Activated T-cell treated with anti-CD3 and anti-CD28 coated beads, Interleukin-2, amount 50 U/mL, for 72 hours (primary cell): ENCODE measurements around the gene SPTBN1. TPM values are rescaled to one million over a fixed set of nuclear protein-coding genes. Genes with fewer than 3 reads are reported as not detected.

Source experiments
- ATAC-seq, 2 donors: fragments of 150-1000 bp; cut with Tn5 transposase; replicated peaks in 1 of 2; 2 replicates each; pipeline ENCODE4 v1.10.0; 2021; ENCODE audit warnings: moderate library complexity in 2 of 2, mild to moderate bottlenecking in 1 of 2
- DNase-seq, 2 donors: peaks; one replicate each; pipeline ENCODE4 v3.0.0; 2021 to 2022; ENCODE audit warnings: mixed read lengths in 1 of 2
- H3K27ac Mint-ChIP-seq: one replicate; pipeline ENCODE4 v1.8.0; 2022; ENCODE audit warnings: mild to moderate bottlenecking, moderate library complexity, mixed read lengths
- H3K27me3 Mint-ChIP-seq: one replicate; pipeline ENCODE4 v1.8.0; 2022; ENCODE audit warnings: low read depth, mixed read lengths
- H3K36me3 Mint-ChIP-seq, 2 donors: one replicate each; pipeline ENCODE4 v1.8.0; 2022; ENCODE audit warnings: mixed read lengths in 2 of 2, mild to moderate bottlenecking in 1 of 2; ENCODE audit not compliant: insufficient read depth in 2 of 2
- H3K4me1 Mint-ChIP-seq: one replicate; pipeline ENCODE4 v1.8.0; 2022; ENCODE audit warnings: low read depth, mixed read lengths
- H3K4me3 Mint-ChIP-seq, 2 donors: one replicate each; pipeline ENCODE4 v1.8.0; 2022; ENCODE audit warnings: mild to moderate bottlenecking in 2 of 2, mixed read lengths in 2 of 2, moderate library complexity in 2 of 2
- H3K9me3 Mint-ChIP-seq, 2 donors: one replicate each; pipeline ENCODE4 v1.8.0; 2022; ENCODE audit warnings: mixed read lengths in 2 of 2
- total RNA-seq, 2 donors: library from RNA; stranded (reverse); gene quantifications; one replicate each; pipeline ENCODE4 v1.2.3, GENCODE V29; 2022

The SPTBN1 gene
- total RNA-seq, 2 donors from 2014 or later, result 120 to 136 TPM

DNA sequence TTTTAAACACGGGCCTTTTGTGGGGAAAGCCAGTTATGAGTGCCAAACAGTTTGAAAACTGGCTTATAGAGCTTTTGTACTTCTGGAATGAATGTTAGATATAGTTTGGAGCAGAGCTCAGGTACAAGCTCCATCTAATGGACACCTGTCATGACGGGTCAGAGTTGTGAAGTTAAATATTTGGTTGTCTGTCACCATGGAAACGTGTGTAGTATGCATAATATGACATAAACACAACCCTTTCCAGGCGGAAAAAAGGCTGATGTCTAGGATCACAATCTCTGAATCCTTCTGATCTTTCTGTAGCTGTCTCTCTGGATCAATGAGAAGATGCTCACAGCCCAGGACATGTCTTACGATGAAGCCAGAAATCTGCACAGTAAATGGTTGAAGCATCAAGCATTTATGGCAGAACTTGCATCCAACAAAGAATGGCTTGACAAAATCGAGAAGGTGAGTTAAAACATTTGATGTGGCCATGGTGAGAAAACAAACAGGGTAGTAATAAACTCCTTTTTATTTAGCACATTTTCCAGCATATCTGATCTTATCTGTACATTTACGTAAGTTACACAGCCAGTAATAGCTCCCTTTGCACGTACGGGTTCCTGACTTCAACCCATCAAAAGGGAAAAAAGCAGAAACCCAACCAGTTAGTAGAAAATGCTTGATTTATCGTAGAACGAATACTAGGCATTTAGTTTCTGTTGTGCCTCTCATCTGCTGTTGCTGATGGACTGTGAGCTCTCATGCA, 186.7 kb downstream of the SPTBN1 start:
- Mint-ChIP-seq H3K4me3 (no peak overlapping the region), H3K4me1 (peaks cover 9% of the 10 kb centered on the region), H3K36me3 (peaks cover 5 to 33% of the 10 kb centered on the region in 2 donors), H3K9me3 (no peaks in the 10 kb centered on the region), H3K27ac (peak overlapping the region; percentile 36), H3K27me3 (no peaks in the 10 kb centered on the region)
- ATAC-seq (no peak), DNase-seq (no peak)

DNA sequence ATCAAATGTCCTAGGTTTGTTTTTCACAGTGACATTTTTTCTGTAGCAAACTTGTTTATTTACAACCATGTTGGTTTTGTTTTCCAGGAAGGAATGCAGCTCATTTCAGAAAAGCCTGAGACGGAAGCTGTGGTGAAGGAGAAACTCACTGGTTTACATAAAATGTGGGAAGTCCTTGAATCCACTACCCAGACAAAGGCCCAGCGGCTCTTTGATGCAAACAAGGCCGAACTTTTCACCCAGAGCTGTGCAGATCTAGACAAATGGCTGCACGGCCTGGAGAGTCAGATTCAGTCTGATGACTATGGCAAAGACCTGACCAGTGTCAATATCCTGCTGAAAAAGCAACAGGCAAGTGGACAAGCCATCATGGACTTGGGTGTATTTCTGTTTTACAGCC, 188.1 kb downstream of the SPTBN1 start:
- Mint-ChIP-seq H3K9me3 (no peaks in the 10 kb centered on the region), H3K4me3 (no peak overlapping the region), H3K36me3 (peaks cover 10 to 38% of the 10 kb centered on the region in 2 donors), H3K27me3 (no peaks in the 10 kb centered on the region), H3K4me1 (peaks cover 9% of the 10 kb centered on the region), H3K27ac (no peak overlapping the region)
- DNase-seq (no peak), ATAC-seq (no peak)

DNA sequence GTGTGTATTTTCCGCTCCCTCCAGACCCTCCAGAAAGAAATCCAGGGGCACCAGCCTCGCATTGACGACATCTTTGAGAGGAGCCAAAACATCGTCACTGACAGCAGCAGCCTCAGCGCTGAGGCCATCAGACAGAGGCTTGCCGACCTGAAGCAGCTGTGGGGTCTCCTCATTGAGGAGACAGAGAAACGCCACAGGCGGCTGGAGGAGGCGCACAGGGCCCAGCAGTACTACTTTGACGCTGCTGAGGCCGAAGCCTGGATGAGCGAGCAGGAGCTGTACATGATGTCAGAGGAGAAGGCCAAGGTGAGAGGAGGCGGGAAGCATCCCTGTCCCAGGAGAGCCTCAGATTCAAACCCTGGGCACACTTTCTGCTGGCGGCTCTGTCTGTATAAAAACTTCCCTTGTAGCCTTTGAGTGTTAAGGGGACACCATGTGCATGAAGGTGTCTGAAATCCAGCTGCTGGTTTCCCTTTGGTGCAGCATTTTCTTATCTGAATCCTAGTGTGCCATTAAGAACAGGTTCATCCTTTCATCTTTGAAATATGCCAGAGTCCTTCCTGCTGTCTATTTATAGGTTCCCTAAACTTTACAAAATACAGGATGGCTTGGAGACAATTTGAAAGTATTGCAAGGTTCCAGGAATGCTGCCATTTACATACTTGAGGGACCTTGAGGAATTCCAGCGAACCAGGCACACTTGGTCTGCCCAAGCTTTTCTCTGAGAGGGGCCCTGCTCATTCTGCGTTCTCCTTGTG, 190.2 kb downstream of the SPTBN1 start:
- Mint-ChIP-seq H3K4me3 (no peak overlapping the region), H3K27ac (no peak overlapping the region), H3K27me3 (no peaks in the 10 kb centered on the region), H3K36me3 (peaks cover 10 to 36% of the 10 kb centered on the region in 2 donors), H3K4me1 (peaks cover 9% of the 10 kb centered on the region), H3K9me3 (no peaks in the 10 kb centered on the region)
- no peak for ATAC-seq
- DNase-seq, result no peak

DNA sequence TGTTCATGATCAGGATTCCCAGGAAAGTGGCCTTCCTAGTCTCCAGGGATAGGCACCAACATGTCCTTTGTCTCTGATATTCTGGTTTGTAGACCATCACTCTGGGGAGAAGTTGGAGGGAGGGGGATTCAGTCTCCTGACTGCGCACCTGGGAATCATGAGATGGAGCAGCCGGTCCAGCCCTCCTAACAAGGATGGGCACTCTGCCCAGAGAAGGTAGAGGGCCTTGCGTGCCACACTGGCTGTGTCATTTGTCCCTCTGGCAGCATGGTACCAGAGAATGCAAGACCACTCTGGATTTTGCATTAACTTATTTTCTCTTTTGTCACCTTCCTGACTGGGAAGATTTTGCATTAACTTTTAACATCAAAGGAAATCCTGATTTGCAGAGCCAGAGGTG, 192.1 kb downstream of the SPTBN1 start:
- peaks cover 8 to 35% of the 10 kb centered on the region in 2 donors for H3K36me3 Mint-ChIP-seq
- no peak overlapping the region for H3K27ac Mint-ChIP-seq
- H3K27me3 Mint-ChIP-seq, result no peaks in the 10 kb centered on the region
- DNase-seq (no peak), ATAC-seq (no peak)
- H3K9me3 Mint-ChIP-seq, result no peaks in the 10 kb centered on the region
- no peak overlapping the region for H3K4me3 Mint-ChIP-seq
- peaks cover 11% of the 10 kb centered on the region for H3K4me1 Mint-ChIP-seq

DNA sequence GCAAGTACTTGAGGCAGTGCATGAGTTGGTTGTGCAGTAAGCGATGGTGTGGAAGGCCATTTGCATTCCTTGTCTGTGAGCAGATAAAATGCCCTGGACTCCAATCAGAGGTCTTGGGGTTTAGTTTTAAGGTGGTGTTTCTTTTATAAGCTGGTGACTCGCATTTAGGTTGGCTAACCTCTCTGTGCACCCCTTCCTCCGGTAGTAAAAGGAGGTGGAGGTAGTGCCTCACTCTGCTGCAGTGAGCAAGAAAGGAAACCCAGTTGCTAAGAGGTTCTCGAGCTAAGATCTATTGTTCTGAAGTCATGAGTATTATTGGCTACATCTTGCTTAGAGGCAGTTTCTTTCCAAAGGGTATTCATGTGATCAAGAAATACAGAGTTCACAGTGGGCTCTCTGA, 193.1 kb downstream of the SPTBN1 start:
- Mint-ChIP-seq H3K27me3 (no peaks in the 10 kb centered on the region), H3K4me1 (peaks cover 11% of the 10 kb centered on the region), H3K27ac (no peak overlapping the region), H3K9me3 (no peaks in the 10 kb centered on the region), H3K36me3 (peaks cover 12 to 34% of the 10 kb centered on the region in 2 donors), H3K4me3 (no peak overlapping the region)
- no peak for DNase-seq
- ATAC-seq, result no peak

DNA sequence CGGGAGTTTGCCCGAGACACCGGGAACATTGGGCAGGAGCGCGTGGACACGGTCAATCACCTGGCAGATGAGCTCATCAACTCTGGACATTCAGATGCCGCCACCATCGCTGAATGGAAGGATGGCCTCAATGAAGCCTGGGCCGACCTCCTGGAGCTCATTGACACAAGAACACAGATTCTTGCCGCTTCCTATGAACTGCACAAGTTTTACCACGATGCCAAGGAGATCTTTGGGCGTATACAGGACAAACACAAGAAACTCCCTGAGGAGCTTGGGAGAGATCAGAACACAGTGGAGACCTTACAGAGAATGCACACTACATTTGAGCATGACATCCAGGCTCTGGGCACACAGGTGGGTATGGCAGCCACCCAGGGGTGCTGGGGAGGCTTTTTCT, 193.5 kb downstream of the SPTBN1 start:
- H3K4me1 Mint-ChIP-seq, result peaks cover 11% of the 10 kb centered on the region
- no peak for DNase-seq
- H3K4me3 Mint-ChIP-seq, result no peak overlapping the region
- no peaks in the 10 kb centered on the region for H3K9me3 Mint-ChIP-seq
- ATAC-seq, result no peak
- H3K27me3 Mint-ChIP-seq, result no peaks in the 10 kb centered on the region
- peaks cover 12 to 31% of the 10 kb centered on the region in 2 donors for H3K36me3 Mint-ChIP-seq
- no peak overlapping the region for H3K27ac Mint-ChIP-seq

DNA sequence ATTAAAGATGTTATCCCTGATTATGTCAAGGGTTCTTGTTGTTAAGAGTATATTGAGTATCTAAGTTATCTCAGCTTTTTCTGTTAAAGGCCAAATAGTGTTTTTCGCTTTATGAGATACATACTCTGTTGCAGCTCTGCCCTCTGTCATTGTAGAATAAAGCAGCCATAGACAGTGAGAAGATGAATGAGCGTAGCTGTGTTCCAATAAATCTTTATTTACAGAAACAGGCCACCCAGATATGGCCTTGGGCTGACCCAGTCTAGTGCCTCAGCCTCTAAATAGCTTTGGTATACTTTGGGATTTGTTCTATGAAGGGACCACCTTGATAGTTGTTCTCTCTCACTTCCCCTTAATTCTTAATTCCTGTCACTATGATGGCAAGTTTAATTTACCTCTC, 194.5 kb downstream of the SPTBN1 start:
- Mint-ChIP-seq H3K4me1 (peaks cover 11% of the 10 kb centered on the region), H3K36me3 (peaks cover 15 to 28% of the 10 kb centered on the region in 2 donors), H3K27ac (peak overlapping the region; percentile 49), H3K27me3 (no peaks in the 10 kb centered on the region), H3K4me3 (no peak overlapping the region), H3K9me3 (no peaks in the 10 kb centered on the region)
- DNase-seq (no peak), ATAC-seq (no peak)

DNA sequence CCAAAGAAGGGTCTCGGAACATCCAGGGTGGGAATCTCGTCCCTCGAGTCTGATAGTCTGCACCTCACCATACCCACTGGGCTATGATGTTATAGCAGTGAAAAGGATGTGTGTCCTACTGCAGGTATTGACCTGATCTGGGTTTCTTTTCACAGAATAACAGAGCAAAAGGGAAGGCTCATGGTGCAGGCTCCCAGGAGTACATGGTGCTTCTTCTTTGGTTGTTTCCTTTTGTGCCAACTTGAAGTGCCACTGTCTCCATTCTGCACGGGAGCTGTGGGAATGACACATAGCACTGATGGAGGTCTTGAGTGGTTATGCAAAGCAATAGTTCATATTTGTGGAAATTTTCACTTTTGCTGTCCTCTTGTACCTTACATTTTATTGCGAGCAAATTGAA, 195.2 kb downstream of the SPTBN1 start:
- no peaks in the 10 kb centered on the region for H3K9me3 Mint-ChIP-seq
- ATAC-seq (no peak), DNase-seq (no peak)
- peaks cover 15 to 32% of the 10 kb centered on the region in 2 donors for H3K36me3 Mint-ChIP-seq
- no peaks in the 10 kb centered on the region for H3K27me3 Mint-ChIP-seq
- H3K4me3 Mint-ChIP-seq, result no peak overlapping the region
- H3K27ac Mint-ChIP-seq, result no peak overlapping the region
- H3K4me1 Mint-ChIP-seq, result peaks cover 11% of the 10 kb centered on the region

DNA sequence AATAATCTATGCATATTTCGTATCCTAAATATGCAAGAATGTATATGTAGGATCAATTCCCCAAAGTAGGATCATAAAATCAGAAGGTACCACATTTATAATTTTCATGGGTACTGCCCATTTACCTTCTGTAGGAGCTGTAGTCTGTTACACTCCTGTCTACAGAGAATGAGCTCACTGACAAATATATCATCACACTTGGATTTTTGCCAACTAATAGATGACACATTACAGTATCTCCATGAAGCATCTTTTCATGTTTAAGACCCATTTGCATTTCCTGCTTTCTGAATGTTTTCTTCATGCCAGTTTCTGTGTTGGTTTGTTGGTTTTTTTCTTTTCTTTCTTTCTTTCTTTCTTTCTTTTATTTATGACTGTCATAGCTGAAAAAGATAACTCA, 196.4 kb downstream of the SPTBN1 start:
- no peaks in the 10 kb centered on the region for H3K9me3 Mint-ChIP-seq
- peak overlapping the region; percentile 69 for H3K27ac Mint-ChIP-seq
- H3K4me1 Mint-ChIP-seq, result peaks cover 12% of the 10 kb centered on the region
- H3K27me3 Mint-ChIP-seq, result no peaks in the 10 kb centered on the region
- H3K36me3 Mint-ChIP-seq, result peaks cover 13 to 34% of the 10 kb centered on the region in 2 donors
- ATAC-seq, result peak; percentile 57 to 68
- no peak for DNase-seq
- H3K4me3 Mint-ChIP-seq, result no peak overlapping the region

DNA sequence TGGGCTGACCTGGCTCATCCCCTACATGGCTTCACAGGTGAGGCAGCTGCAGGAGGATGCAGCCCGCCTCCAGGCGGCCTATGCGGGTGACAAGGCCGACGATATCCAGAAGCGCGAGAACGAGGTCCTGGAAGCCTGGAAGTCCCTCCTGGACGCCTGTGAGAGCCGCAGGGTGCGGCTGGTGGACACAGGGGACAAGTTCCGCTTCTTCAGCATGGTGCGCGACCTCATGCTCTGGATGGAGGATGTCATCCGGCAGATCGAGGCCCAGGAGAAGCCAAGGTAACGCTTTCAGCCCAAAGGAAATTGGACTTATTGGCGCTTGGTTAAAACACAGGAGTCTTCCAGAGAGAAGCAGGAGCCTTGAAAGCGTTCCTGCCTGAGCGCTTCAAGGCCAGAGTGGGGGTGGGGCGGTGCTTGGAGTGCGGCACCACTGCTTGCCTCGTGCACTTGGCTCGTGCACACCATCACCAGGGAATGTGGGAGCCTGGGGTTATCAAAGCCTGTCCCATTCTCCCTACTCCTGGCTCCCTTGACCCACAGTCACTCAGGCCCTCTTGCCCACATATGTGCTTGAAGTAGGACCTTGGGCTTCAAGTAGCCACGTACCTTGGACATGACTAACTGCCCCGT, 197.6 kb downstream of the SPTBN1 start:
- no peak for ATAC-seq
- H3K27ac Mint-ChIP-seq, result peak overlapping the region; percentile 16
- no peaks in the 10 kb centered on the region for H3K27me3 Mint-ChIP-seq
- peaks cover 18 to 34% of the 10 kb centered on the region in 2 donors for H3K36me3 Mint-ChIP-seq
- DNase-seq, result no peak
- H3K4me1 Mint-ChIP-seq, result peaks cover 24% of the 10 kb centered on the region
- no peak overlapping the region for H3K4me3 Mint-ChIP-seq
- H3K9me3 Mint-ChIP-seq, result no peaks in the 10 kb centered on the region

DNA sequence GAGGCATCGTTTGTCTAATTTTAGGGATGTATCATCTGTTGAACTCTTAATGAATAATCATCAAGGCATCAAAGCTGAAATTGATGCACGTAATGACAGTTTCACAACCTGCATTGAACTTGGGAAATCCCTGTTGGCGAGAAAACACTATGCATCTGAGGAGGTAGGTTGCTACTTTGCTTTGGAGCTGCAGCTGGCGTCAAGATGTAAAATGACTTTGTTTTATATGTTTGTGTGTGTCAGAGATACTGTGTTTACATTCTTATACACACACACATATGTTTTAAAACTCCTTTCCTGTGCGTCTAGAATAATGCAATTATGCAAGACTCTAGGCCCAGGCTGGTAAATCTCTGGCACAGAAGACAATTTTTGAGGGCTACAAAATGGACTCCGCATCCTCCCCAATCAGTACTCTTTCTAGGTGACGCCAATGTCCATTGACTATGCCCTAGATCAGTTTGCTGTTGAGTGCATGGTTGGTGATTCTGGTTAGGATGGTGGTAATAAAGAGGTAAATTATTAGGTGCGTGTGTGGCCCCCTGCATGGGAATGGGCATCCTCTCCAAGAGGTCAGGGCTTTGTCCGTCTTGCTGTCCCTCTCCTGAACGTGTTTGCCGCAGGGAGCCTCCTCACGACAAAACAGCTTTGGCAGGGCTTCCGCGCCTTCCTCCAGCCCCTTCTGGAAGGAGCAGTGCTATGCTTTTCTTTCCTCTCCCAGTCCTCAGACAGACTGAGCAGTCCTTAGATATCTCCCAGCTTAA, 199.1 kb downstream of the SPTBN1 start:
- Mint-ChIP-seq H3K36me3 (peaks cover 14 to 46% of the 10 kb centered on the region in 2 donors), H3K9me3 (no peaks in the 10 kb centered on the region), H3K27ac (peak overlapping the region; percentile 11), H3K4me1 (peaks cover 27% of the 10 kb centered on the region), H3K27me3 (no peaks in the 10 kb centered on the region), H3K4me3 (no peak overlapping the region)
- DNase-seq, result no peak
- ATAC-seq, result peak in 1 of 2 donors; percentile 12

DNA sequence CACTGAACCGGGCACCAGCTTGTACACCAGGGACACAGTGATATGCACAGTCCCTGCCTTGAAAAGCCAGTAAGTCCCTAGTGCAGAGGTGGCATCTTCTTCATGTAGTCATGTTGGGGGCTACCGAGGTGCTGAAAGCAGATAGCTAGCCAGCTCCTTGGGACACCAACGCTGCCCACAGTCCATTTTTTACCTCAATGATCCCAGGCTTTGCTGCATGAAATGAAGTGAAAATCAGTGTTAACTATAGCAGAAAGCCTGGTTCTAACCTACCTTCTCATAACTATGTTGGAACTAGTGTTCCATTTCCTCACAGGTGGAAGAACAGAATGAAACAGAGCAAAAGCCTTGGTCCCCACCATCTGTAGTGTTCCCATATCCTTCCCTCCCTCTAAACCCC, 200.7 kb downstream of the SPTBN1 start:
- no peak overlapping the region for H3K27ac Mint-ChIP-seq
- H3K36me3 Mint-ChIP-seq, result peaks cover 16 to 54% of the 10 kb centered on the region in 2 donors
- peaks cover 27% of the 10 kb centered on the region for H3K4me1 Mint-ChIP-seq
- H3K4me3 Mint-ChIP-seq, result no peak overlapping the region
- no peak for ATAC-seq
- no peak for DNase-seq
- no peaks in the 10 kb centered on the region for H3K27me3 Mint-ChIP-seq
- H3K9me3 Mint-ChIP-seq, result no peaks in the 10 kb centered on the region
